ENCODE measurements around the gene TMEM120A. TPM values are rescaled to one million over a fixed set of nuclear protein-coding genes. Genes with fewer than 3 reads are reported as not detected.

TMEM120A gene
- total RNA-seq, 5 donors from 2014 or later (not counting 1 experiment from before 2014, with no cell fraction given): 15.2 to 38.5 (median 34.4) TPM

- Histone ChIP-seq H3K27me3 (replicated peaks in 1 of 2; ENCODE audit: control insufficient read depth in 2 of 2, extremely low read depth in 1 of 2, insufficient read depth in 2 of 2, low read length in 1 of 2) (no peaks in the 10 kb centered on the region), H3K36me3 (ENCODE audit: control insufficient read depth in 2 of 2, extremely low read depth in 1 of 2, insufficient read depth in 1 of 2, low read length in 1 of 2) (peaks cover 19 to 21% of the 10 kb centered on the region in 2 donors), H3K27ac (ENCODE audit: low read length) (no peak overlapping the region), H3K9me3 (no peaks in the 10 kb centered on the region), H3K4me1 (ENCODE audit: control insufficient read depth in 1 of 2, extremely low read depth in 1 of 2, insufficient read depth in 2 of 2, low read length in 2 of 2) (no peaks in the 10 kb centered on the region), H3K4me3 (ENCODE audit: control insufficient read depth in 1 of 2, extremely low read depth in 1 of 2, low read length in 1 of 2) (no peak overlapping the region)
- peaks cover 21% of the 10 kb centered on the region for H3K36me3 Mint-ChIP-seq
- ChIA-PET POLR2A (interaction anchor here in 1 of 2 donors (0.6 kb wide), 1 partner anchor 49 kb away, joined by 4 read pairs; no protein-coding TSS in a partner anchor), CTCF (no interaction called here)
- DNase-seq: no peak
- no peaks in the 10 kb centered on the region for H3K27me3 Mint-ChIP-seq
- no peak for ATAC-seq (replicated peaks in 1 of 4)
- no peak overlapping the region for H3K27ac Mint-ChIP-seq
- 96% methylated on average over 8 of the region's 9 CpGs for WGBS (ENCODE audit: insufficient coverage)
- H3K9me3 Mint-ChIP-seq: no peaks in the 10 kb centered on the region
- peaks cover 0 to 2% (median 0%) of the 10 kb centered on the region in 3 donors for H3K4me1 Mint-ChIP-seq
- no peak overlapping the region for H3K4me3 Mint-ChIP-seq
These were observed 30.9 kb downstream of the TMEM120A start for GRCh38 chr7:75963381-75963995.

- 85% methylated on average over 17 of the region's 18 CpGs for WGBS (ENCODE audit: insufficient coverage)
- peaks cover 0 to 2% (median 0%) of the 10 kb centered on the region in 3 donors for H3K4me1 Mint-ChIP-seq
- H3K27ac Mint-ChIP-seq: no peak overlapping the region
- Histone ChIP-seq H3K36me3 (ENCODE audit: control insufficient read depth in 2 of 2, extremely low read depth in 1 of 2, insufficient read depth in 1 of 2, low read length in 1 of 2) (peaks cover 17 to 21% of the 10 kb centered on the region in 2 donors), H3K4me1 (ENCODE audit: control insufficient read depth in 1 of 2, extremely low read depth in 1 of 2, insufficient read depth in 2 of 2, low read length in 2 of 2) (no peaks in the 10 kb centered on the region), H3K27ac (ENCODE audit: low read length) (no peak overlapping the region), H3K9me3 (no peaks in the 10 kb centered on the region), H3K4me3 (ENCODE audit: control insufficient read depth in 1 of 2, extremely low read depth in 1 of 2, low read length in 1 of 2) (no peak overlapping the region), H3K27me3 (replicated peaks in 1 of 2; ENCODE audit: control insufficient read depth in 2 of 2, extremely low read depth in 1 of 2, insufficient read depth in 2 of 2, low read length in 1 of 2) (no peaks in the 10 kb centered on the region)
- H3K27me3 Mint-ChIP-seq: no peaks in the 10 kb centered on the region
- no peak overlapping the region for H3K4me3 Mint-ChIP-seq
- ATAC-seq (replicated peaks in 1 of 4) (no peak), DNase-seq (no peak)
- no peaks in the 10 kb centered on the region for H3K9me3 Mint-ChIP-seq
- H3K36me3 Mint-ChIP-seq: peaks cover 22% of the 10 kb centered on the region
- ChIA-PET CTCF (no interaction called here), POLR2A (no interaction called here)
These were observed 31.6 kb downstream of the TMEM120A start for GRCh38 chr7:75962607-75963380.

DNA sequence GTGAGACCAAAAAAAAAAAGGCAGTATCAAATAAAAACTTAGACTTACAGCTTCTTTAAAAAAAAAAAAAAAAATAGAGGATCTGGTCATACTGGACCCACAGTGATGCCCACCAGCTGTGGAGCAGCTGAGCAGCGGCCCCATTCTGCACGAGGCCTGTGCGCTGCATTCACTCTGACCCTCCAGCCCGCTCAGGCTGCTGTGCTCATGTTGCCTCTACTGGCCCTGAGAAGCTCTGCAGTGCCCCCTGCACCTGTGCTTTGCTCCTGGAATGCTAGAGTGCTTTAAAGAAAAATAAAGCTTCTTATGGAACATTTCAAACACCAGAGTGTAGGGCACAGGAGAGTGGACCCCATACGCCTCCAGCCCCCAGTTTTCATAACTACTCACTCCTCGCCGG is 33.2 kb downstream of the TMEM120A start:
- Mint-ChIP-seq H3K9me3 (no peaks in the 10 kb centered on the region), H3K4me1 (peaks cover 0 to 2% (median 0%) of the 10 kb centered on the region in 3 donors), H3K27me3 (no peaks in the 10 kb centered on the region), H3K4me3 (no peak overlapping the region), H3K36me3 (peaks cover 35% of the 10 kb centered on the region), H3K27ac (no peak overlapping the region)
- Histone ChIP-seq H3K4me1 (ENCODE audit: control insufficient read depth in 1 of 2, extremely low read depth in 1 of 2, insufficient read depth in 2 of 2, low read length in 2 of 2) (no peaks in the 10 kb centered on the region), H3K4me3 (ENCODE audit: control insufficient read depth in 1 of 2, extremely low read depth in 1 of 2, low read length in 1 of 2) (no peak overlapping the region), H3K36me3 (ENCODE audit: control insufficient read depth in 2 of 2, extremely low read depth in 1 of 2, insufficient read depth in 1 of 2, low read length in 1 of 2) (peaks cover 11 to 29% of the 10 kb centered on the region in 2 donors), H3K27me3 (replicated peaks in 1 of 2; ENCODE audit: control insufficient read depth in 2 of 2, extremely low read depth in 1 of 2, insufficient read depth in 2 of 2, low read length in 1 of 2) (no peaks in the 10 kb centered on the region), H3K27ac (ENCODE audit: low read length) (no peak overlapping the region), H3K9me3 (no peaks in the 10 kb centered on the region)
- ATAC-seq (replicated peaks in 1 of 4): no peak
- DNase-seq: no peak
- ChIA-PET POLR2A (interaction anchor here in 1 of 2 donors (0.6 to 0.7 kb wide), 2 partner anchors 96 to 448 kb away, joined by 5 to 10 read pairs; no protein-coding TSS in a partner anchor), CTCF (no interaction called here)
- WGBS (ENCODE audit: insufficient coverage): 90% methylated on average over 7 of the region's 7 CpGs

GRCh38 chr7:75960372-75960771 is 34.0 kb downstream of the TMEM120A start:
- H3K27ac Mint-ChIP-seq: no peak overlapping the region
- Histone ChIP-seq H3K27ac (ENCODE audit: low read length) (no peak overlapping the region), H3K27me3 (replicated peaks in 1 of 2; ENCODE audit: control insufficient read depth in 2 of 2, extremely low read depth in 1 of 2, insufficient read depth in 2 of 2, low read length in 1 of 2) (no peaks in the 10 kb centered on the region), H3K4me1 (ENCODE audit: control insufficient read depth in 1 of 2, extremely low read depth in 1 of 2, insufficient read depth in 2 of 2, low read length in 2 of 2) (no peaks in the 10 kb centered on the region), H3K4me3 (ENCODE audit: control insufficient read depth in 1 of 2, extremely low read depth in 1 of 2, low read length in 1 of 2) (no peak overlapping the region), H3K9me3 (no peaks in the 10 kb centered on the region), H3K36me3 (ENCODE audit: control insufficient read depth in 2 of 2, extremely low read depth in 1 of 2, insufficient read depth in 1 of 2, low read length in 1 of 2) (peaks cover 4 to 37% of the 10 kb centered on the region in 2 donors)
- no peaks in the 10 kb centered on the region for H3K9me3 Mint-ChIP-seq
- no peak overlapping the region for H3K4me3 Mint-ChIP-seq
- peaks cover 0 to 2% (median 0%) of the 10 kb centered on the region in 3 donors for H3K4me1 Mint-ChIP-seq
- no peaks in the 10 kb centered on the region for H3K27me3 Mint-ChIP-seq
- no peak for DNase-seq
- peaks cover 37% of the 10 kb centered on the region for H3K36me3 Mint-ChIP-seq
- 94% methylated on average over 5 of the region's 6 CpGs for WGBS (ENCODE audit: insufficient coverage)
- no peak for ATAC-seq (replicated peaks in 1 of 4)
- POLR2A ChIA-PET: interaction anchor here in 1 of 2 donors (0.7 kb wide), 1 partner anchor 97 kb away, joined by 10 read pairs; no protein-coding TSS in a partner anchor
- CTCF ChIA-PET: no interaction called here

DNA sequence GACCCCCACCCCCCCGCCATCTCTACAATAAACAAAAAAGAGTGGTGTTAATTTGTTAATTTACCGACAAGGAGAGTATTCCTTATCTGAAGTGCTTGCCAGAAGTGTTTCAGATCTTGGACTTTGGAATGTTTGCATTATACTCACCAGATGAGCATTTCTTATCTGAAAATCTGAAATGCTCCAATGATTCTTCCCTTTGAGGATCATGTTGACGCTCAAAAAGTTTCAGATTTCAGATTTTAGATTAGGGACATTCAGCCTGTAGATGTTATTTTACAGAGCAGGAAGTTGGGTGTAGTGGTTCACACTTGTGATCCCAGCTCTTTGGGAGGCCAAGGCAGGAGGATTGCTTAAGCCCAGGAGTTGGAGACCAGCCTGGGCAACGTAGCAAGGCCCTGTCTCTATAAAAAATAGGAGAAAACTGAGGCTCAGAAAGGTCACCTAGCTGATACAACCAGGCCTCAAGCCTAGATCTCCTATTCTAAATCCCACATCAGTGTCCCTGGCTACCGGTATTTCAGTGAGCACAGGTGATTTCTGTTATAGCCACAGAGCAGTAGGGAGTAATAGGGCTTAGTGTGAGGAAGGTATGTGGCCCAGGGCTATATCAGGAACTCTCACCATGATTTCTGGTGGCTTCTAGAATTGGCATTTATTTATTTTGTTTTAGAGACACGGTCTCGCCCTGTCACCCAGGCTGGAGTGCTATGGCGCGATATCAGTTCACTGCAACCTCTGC is 35.4 kb downstream of the TMEM120A start:
- CTCF ChIA-PET: no interaction called here
- no peak overlapping the region for H3K4me3 Mint-ChIP-seq
- H3K27ac Mint-ChIP-seq: no peak overlapping the region

DNA sequence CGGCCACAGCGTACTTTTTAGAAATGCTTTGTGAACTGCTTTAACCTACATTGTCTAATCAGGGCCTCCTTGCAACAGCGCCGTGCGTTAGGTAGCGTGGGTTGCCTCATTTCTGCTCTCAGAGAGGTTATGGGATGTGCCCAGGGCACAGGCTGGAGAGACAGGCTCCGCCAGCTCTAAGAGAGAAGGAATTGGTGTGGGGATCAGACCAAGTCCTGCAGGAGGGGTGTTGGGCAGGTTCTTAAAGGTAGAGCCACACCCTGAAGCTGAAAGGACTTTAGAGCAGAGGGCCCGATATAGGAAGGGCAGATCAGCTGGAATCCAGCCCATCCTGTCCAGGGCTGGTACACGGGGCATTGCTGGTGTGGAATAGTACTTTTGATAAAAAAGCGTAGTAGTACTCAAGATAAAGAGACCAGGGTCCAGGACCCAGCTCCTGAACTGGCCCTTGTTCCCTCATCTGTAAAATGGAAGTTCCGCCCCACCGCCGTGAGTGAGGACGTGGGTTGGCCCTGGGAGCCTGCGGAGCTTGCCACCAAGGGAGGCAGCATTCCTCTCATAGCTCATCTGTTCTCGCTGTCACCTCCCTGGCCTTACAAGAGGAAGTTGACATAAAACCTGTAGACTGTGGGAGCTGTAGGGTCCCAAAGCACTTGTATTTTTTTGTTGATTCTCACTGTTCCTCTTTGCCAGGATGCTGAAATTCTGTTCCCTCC is 37.2 kb downstream of the TMEM120A start:
- H3K9me3 ChIP-seq: no peaks in the 10 kb centered on the region
- no peaks in the 10 kb centered on the region for H3K4me1 ChIP-seq (ENCODE audit: control insufficient read depth in 1 of 2, extremely low read depth in 1 of 2, insufficient read depth in 2 of 2, low read length in 2 of 2)
- Mint-ChIP-seq H3K9me3 (no peaks in the 10 kb centered on the region), H3K4me3 (no peak overlapping the region), H3K27ac (no peak overlapping the region), H3K36me3 (peaks cover 27% of the 10 kb centered on the region), H3K4me1 (no peaks in the 10 kb centered on the region), H3K27me3 (no peaks in the 10 kb centered on the region)
- no peak overlapping the region for H3K27ac ChIP-seq (ENCODE audit: low read length)
- WGBS (ENCODE audit: insufficient coverage): 96% methylated on average over 15 of the region's 16 CpGs
- DNase-seq: no peak
- no peak for ATAC-seq (replicated peaks in 1 of 4)
- no peaks in the 10 kb centered on the region for H3K27me3 ChIP-seq (replicated peaks in 1 of 2; ENCODE audit: control insufficient read depth in 2 of 2, extremely low read depth in 1 of 2, insufficient read depth in 2 of 2, low read length in 1 of 2)
- peaks cover 10 to 40% of the 10 kb centered on the region in 2 donors for H3K36me3 ChIP-seq (ENCODE audit: control insufficient read depth in 2 of 2, extremely low read depth in 1 of 2, insufficient read depth in 1 of 2, low read length in 1 of 2)
- ChIA-PET CTCF (no interaction called here), POLR2A (no interaction called here)
- no peak overlapping the region for H3K4me3 ChIP-seq (ENCODE audit: control insufficient read depth in 1 of 2, extremely low read depth in 1 of 2, low read length in 1 of 2)

More for the DNA sequence above, 35.4 kb downstream of the TMEM120A start:
- Histone ChIP-seq H3K4me3 (ENCODE audit: control insufficient read depth in 1 of 2, extremely low read depth in 1 of 2, low read length in 1 of 2) (no peak overlapping the region), H3K36me3 (ENCODE audit: control insufficient read depth in 2 of 2, extremely low read depth in 1 of 2, insufficient read depth in 1 of 2, low read length in 1 of 2) (peaks cover 7 to 39% of the 10 kb centered on the region in 2 donors), H3K9me3 (no peaks in the 10 kb centered on the region), H3K4me1 (ENCODE audit: control insufficient read depth in 1 of 2, extremely low read depth in 1 of 2, insufficient read depth in 2 of 2, low read length in 2 of 2) (no peaks in the 10 kb centered on the region), H3K27me3 (replicated peaks in 1 of 2; ENCODE audit: control insufficient read depth in 2 of 2, extremely low read depth in 1 of 2, insufficient read depth in 2 of 2, low read length in 1 of 2) (no peaks in the 10 kb centered on the region), H3K27ac (ENCODE audit: low read length) (no peak overlapping the region)
- H3K27me3 Mint-ChIP-seq: no peaks in the 10 kb centered on the region
- WGBS (ENCODE audit: insufficient coverage): 94% methylated on average over 5 of the region's 9 CpGs
- ATAC-seq (replicated peaks in 1 of 4) (no peak), DNase-seq (no peak)
- H3K36me3 Mint-ChIP-seq: peaks cover 35% of the 10 kb centered on the region
- POLR2A ChIA-PET: no interaction called here
- H3K4me1 Mint-ChIP-seq: peaks cover 0 to 2% (median 0%) of the 10 kb centered on the region in 3 donors
- no peaks in the 10 kb centered on the region for H3K9me3 Mint-ChIP-seq
